Esophagus muscularis mucosa (tissue), 4 donors: ENCODE results near the gene TGFB1.

Source experiments
- CTCF ChIP-seq, 3 experiments: fragments of 200-600 bp in 2 of 3; fragments of 450-650 bp in 1 of 3; sonication (generic) in 2 of 3; IDR thresholded peaks; one replicate each; pipeline ENCODE4 v1.5.1; 2017 to 2019; ENCODE audit warnings: antibody characterized with exemption in 3 of 3, mild to moderate bottlenecking in 2 of 3, moderate library complexity in 1 of 3
- EP300 ChIP-seq: sonication (generic); formaldehyde crosslinking; IDR thresholded peaks from one replicate; pipeline ENCODE4 v1.6.1; 2017; ENCODE audit warnings: antibody characterized with exemption
- POLR2A ChIP-seq: fragments of 450-650 bp; IDR thresholded peaks from one replicate; pipeline ENCODE4 v1.6.1; 2017; ENCODE audit warnings: antibody characterized with exemption, moderate library complexity, mild to moderate bottlenecking, low read depth
- POLR2AphosphoS5 ChIP-seq, 2 donors: sonication (generic); formaldehyde crosslinking; IDR thresholded peaks; one replicate each; pipeline ENCODE4 v1.6.1; 2017; ENCODE audit warnings: antibody characterized with exemption in 2 of 2

- no peak for TF ChIP-seq POLR2AphosphoS5 (IDR thresholded peaks at IDR 0.05)
- TF ChIP-seq CTCF (IDR thresholded peaks at IDR 0.05) = no peak
- TF ChIP-seq POLR2A = no peak
- TF ChIP-seq EP300 = no peak
Observed at GRCh38 chr19:41402010-41402409, 48.3 kb upstream of the TGFB1 start.
